OCI-LY1 (cell line): ENCODE measurements around the gene TECR.

Experiments used
- H2AFZ ChIP-seq: fragments of 200-600 bp; sonication (generic), shearing (Covaris generic); 2 replicates; pipeline ENCODE4 v1.6.0; 2014; ENCODE audit warnings: antibody characterized with exemption, mild to moderate bottlenecking, low read length
- H3F3A ChIP-seq: fragments of 200-600 bp; sonication (generic), shearing (Covaris generic); 2 replicates; pipeline ENCODE4 v1.6.0; 2014; ENCODE audit warnings: mild to moderate bottlenecking, antibody characterized with exemption, low read length, moderate library complexity; ENCODE audit not compliant: insufficient read depth
- H3K27ac ChIP-seq: fragments of 200-600 bp; sonication (generic); 2 replicates; pipeline ENCODE4 v1.5.1; 2014; ENCODE audit warnings: low read length, mixed run types, mild to moderate bottlenecking, low read depth; ENCODE audit not compliant: poor library complexity, severe bottlenecking
- H3K27me3 ChIP-seq: fragments of 200-600 bp; sonication (generic); 2 replicates; pipeline ENCODE4 v1.6.0; 2014; ENCODE audit warnings: antibody characterized with exemption, mild to moderate bottlenecking, low read length, moderate library complexity; ENCODE audit not compliant: insufficient read depth
- H3K36me3 ChIP-seq: fragments of 200-600 bp; sonication (generic); 2 replicates; pipeline ENCODE4 v1.6.1; 2014; ENCODE audit warnings: mild to moderate bottlenecking, antibody characterized with exemption, low read length, moderate library complexity, mixed read lengths; ENCODE audit not compliant: insufficient read depth
- H3K4me1 ChIP-seq: fragments of 200-600 bp; sonication (generic); 2 replicates; pipeline ENCODE4 v1.5.1; 2014; ENCODE audit warnings: mild to moderate bottlenecking, low read length, moderate library complexity; ENCODE audit not compliant: insufficient read depth, severe bottlenecking
- H3K4me2 ChIP-seq: fragments of 200-600 bp; sonication (generic), shearing (Covaris generic); 2 replicates; pipeline ENCODE4 v1.6.1; 2014; ENCODE audit warnings: low read length
- H3K4me3 ChIP-seq: fragments of 200-600 bp; sonication (generic); 2 replicates; pipeline ENCODE4 v1.5.1; 2014; ENCODE audit warnings: low read length, low read depth, mild to moderate bottlenecking, mixed read lengths; ENCODE audit not compliant: poor library complexity, severe bottlenecking
- H3K79me2 ChIP-seq: fragments of 200-600 bp; shearing (Covaris generic); 2 replicates; pipeline ENCODE4 v1.6.1; 2016; ENCODE audit warnings: mixed run types, low read length, mixed read lengths; ENCODE audit not compliant: insufficient read depth
- H3K9ac ChIP-seq: fragments of 200-600 bp; sonication (generic), shearing (Covaris generic); 2 replicates; pipeline ENCODE4 v1.6.1; 2014; ENCODE audit warnings: mild to moderate bottlenecking, low read length, mixed read lengths
- H3K9me2 ChIP-seq: fragments of 200-600 bp; sonication (generic), shearing (Covaris generic); 2 replicates; pipeline ENCODE4 v1.6.1; 2014; ENCODE audit warnings: low read depth, mild to moderate bottlenecking, low read length, mixed read lengths
- H3K9me3 ChIP-seq: fragments of 200-600 bp; shearing (Covaris generic); 2 replicates; pipeline ENCODE4 v1.6.1; 2014; ENCODE audit warnings: low read length, mixed read lengths
- H4K20me1 ChIP-seq: fragments of 200-600 bp; sonication (generic), shearing (Covaris generic); 2 replicates; pipeline ENCODE4 v1.6.0; 2016; ENCODE audit warnings: mild to moderate bottlenecking, low read length; ENCODE audit not compliant: insufficient read depth
- EZH2 ChIP-seq: fragments of 200-600 bp; sonication (generic), shearing (Covaris generic); IDR thresholded peaks from 2 replicates; pipeline ENCODE4 v1.8.0; 2017; ENCODE audit warnings: borderline replicate concordance, mixed run types, mild to moderate bottlenecking, antibody characterized with exemption, low read length, moderate library complexity, mixed read lengths
- TF ChIP-seq, protein P1 (sequence below): fragments of 200-600 bp; sonication (generic), shearing (Covaris generic); IDR thresholded peaks from 2 replicates; pipeline ENCODE4 v1.5.1; 2017; ENCODE audit warnings: mild to moderate bottlenecking, antibody characterized with exemption, low read length, moderate library complexity, mixed read lengths

Gene TECR

DNA sequence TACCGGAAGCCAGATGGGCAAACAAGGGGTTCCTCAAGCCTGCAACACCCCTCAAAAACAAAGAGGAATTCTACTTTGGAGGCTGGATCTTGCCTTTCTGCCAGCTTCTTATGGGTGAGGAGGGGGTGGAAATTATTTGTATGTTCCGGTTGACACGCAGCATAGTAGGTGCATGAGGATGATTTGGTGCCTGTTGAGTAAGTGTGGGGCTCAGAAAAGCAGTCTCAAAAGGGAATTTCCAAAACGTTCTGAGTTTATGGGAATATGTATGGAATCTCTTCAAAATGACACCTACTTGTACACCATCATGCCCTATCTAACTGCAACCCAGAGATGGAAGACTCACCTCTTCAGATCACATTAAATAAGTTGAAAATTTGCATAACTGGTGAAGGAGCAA lies 3.0 kb upstream of the TECR start:
- Histone ChIP-seq H3K9me2 (no peaks in the 10 kb centered on the region), H2AFZ (no peak overlapping the region), H3K4me3 (no peak overlapping the region), H3K79me2 (peaks cover 16% of the 10 kb centered on the region), H3K36me3 (no peaks in the 10 kb centered on the region), H3K27ac (peak overlapping the region; percentile 56), H3K27me3 (no peaks in the 10 kb centered on the region), H3K9ac (no peak overlapping the region), H4K20me1 (no peaks in the 10 kb centered on the region), H3K9me3 (no peaks in the 10 kb centered on the region), H3K4me1 (peaks cover 52% of the 10 kb centered on the region), H3F3A (0 out of 2 replicates have a peak, but pooled peaks cover 5% of the 10 kb centered on the region), H3K4me2 (no peak overlapping the region)
- TF ChIP-seq, protein P1, sequence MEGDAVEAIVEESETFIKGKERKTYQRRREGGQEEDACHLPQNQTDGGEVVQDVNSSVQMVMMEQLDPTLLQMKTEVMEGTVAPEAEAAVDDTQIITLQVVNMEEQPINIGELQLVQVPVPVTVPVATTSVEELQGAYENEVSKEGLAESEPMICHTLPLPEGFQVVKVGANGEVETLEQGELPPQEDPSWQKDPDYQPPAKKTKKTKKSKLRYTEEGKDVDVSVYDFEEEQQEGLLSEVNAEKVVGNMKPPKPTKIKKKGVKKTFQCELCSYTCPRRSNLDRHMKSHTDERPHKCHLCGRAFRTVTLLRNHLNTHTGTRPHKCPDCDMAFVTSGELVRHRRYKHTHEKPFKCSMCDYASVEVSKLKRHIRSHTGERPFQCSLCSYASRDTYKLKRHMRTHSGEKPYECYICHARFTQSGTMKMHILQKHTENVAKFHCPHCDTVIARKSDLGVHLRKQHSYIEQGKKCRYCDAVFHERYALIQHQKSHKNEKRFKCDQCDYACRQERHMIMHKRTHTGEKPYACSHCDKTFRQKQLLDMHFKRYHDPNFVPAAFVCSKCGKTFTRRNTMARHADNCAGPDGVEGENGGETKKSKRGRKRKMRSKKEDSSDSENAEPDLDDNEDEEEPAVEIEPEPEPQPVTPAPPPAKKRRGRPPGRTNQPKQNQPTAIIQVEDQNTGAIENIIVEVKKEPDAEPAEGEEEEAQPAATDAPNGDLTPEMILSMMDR: no peak
- TF ChIP-seq EZH2: no peak

DNA sequence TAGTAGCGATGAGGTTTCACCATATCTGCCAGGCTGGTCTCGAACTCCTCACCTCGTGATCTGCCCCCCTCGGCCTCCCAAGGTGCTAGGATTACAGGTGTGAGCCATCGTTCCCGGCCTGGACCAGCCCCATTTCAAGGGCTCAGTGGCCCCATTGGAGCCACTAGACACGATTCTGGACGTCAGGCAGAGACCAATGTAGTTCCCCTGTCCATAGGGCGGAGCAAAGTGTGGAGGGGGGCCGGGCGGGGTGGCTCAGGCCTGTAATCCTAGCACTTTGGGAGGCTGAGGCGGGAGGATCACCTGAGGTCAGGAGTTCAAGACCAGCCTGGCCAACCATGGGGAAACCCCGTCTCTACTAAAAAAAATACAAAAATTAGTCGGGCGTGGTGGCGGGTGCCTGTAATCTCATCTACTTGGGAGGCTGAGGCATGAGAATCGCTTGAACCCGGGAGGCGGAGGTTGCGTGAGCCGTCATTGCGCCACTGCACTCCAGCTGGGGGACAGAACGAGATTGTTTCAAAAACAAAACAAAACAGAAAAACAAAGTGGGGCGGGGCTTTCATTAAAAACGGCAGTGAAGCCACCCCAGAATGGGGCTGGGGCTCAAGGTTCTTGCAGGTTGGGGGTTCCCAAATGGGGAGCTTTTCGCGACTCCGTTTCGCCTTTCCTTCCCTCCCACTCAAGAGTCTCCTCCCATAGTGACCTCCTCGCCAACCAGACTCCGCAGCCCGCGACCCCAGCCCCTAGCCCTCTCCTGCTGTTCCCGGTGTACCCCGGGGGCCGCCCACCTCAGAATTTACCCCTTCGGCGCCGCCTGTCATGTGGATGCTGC lies 758 bp upstream of the TECR start:
- Histone ChIP-seq H2AFZ (no peak overlapping the region; the same call in 1 of the 2 replicates), H3F3A (0 out of 2 replicates have a peak, but pooled peaks cover 5% of the 10 kb centered on the region), H3K9me3 (no peaks in the 10 kb centered on the region), H3K27ac (peak overlapping the region; percentile 56), H3K36me3 (no peaks in the 10 kb centered on the region; the same call in 1 of the 2 replicates), H4K20me1 (no peaks in the 10 kb centered on the region), H3K9me2 (no peaks in the 10 kb centered on the region), H3K4me2 (peak overlapping the region; percentile 65), H3K27me3 (no peaks in the 10 kb centered on the region), H3K4me1 (peaks cover 42% of the 10 kb centered on the region), H3K9ac (peak overlapping the region; percentile 59), H3K4me3 (peak overlapping the region; percentile 66), H3K79me2 (peaks cover 32% of the 10 kb centered on the region)
- no peak for TF ChIP-seq EZH2

DNA sequence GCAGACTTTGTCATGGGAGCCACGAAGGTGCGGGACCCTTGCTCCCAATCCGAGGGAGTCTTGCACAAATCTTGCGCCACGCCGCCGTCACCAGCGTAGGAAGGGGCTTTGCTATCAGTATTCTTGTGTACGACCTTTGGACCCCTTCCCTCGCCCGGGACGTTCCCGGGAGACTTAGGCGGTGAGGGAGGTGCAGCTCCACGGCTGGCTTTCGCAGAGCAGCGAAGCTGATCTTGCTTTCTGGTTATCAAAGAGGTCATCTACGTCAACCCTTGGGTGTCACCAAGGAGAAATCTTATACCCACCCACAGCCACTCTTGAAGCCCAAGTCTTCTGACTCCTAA lies 583 bp downstream of the TECR start:
- peaks cover 34% of the 10 kb centered on the region for H3K79me2 ChIP-seq
- peak overlapping the region; percentile 84 for H3K4me3 ChIP-seq
- no peaks in the 10 kb centered on the region for H3K9me3 ChIP-seq
- H3K4me1 ChIP-seq: peaks cover 41% of the 10 kb centered on the region
- H3K27ac ChIP-seq: peak overlapping the region; percentile 47
- H3K9me2 ChIP-seq: no peaks in the 10 kb centered on the region
- no peaks in the 10 kb centered on the region for H4K20me1 ChIP-seq
- no peak for TF ChIP-seq EZH2
- TF ChIP-seq, protein P1: no peak
- H3F3A ChIP-seq: 0 out of 2 replicates have a peak, but pooled peaks cover 5% of the 10 kb centered on the region
- peaks cover 6% of the 10 kb centered on the region; the same call in 1 of the 2 replicates for H3K36me3 ChIP-seq
- H3K4me2 ChIP-seq: peak overlapping the region; percentile 73
- H2AFZ ChIP-seq: no peak overlapping the region
- peak overlapping the region; percentile 79 for H3K9ac ChIP-seq
- H3K27me3 ChIP-seq: no peaks in the 10 kb centered on the region
